Body of pancreas (tissue), 4 donors: ENCODE results near the gene ZFHX3.

Experiments used
- CTCF ChIP-seq, 7 experiments: fragments of 450-650 bp in 4 of 7; fragments of 200-600 bp in 3 of 7; sonication (generic) in 3 of 7; IDR thresholded peaks; one replicate each; pipeline ENCODE4 v1.5.1; 2016 to 2019; ENCODE audit warnings: antibody characterized with exemption in 7 of 7
- POLR2A ChIP-seq, 3 donors: fragments of 450-650 bp; IDR thresholded peaks; one replicate each; pipeline ENCODE4 v1.6.1; 2016; ENCODE audit warnings: antibody characterized with exemption in 3 of 3, mild to moderate bottlenecking in 2 of 3

GRCh38 chr16:73064212-73064993, 16.5 kb upstream of the ZFHX3 start:
- TF ChIP-seq CTCF (IDR thresholded peaks at IDR 0.05) = no peak
- no peak for TF ChIP-seq POLR2A (IDR thresholded peaks at IDR 0.05)
